Measurements from ENCODE around the gene TUBB1.

GRCh38 chr20:59044295-59044694 is 25.1 kb downstream of the TUBB1 start:
- TF ChIP-seq, protein P1, sequence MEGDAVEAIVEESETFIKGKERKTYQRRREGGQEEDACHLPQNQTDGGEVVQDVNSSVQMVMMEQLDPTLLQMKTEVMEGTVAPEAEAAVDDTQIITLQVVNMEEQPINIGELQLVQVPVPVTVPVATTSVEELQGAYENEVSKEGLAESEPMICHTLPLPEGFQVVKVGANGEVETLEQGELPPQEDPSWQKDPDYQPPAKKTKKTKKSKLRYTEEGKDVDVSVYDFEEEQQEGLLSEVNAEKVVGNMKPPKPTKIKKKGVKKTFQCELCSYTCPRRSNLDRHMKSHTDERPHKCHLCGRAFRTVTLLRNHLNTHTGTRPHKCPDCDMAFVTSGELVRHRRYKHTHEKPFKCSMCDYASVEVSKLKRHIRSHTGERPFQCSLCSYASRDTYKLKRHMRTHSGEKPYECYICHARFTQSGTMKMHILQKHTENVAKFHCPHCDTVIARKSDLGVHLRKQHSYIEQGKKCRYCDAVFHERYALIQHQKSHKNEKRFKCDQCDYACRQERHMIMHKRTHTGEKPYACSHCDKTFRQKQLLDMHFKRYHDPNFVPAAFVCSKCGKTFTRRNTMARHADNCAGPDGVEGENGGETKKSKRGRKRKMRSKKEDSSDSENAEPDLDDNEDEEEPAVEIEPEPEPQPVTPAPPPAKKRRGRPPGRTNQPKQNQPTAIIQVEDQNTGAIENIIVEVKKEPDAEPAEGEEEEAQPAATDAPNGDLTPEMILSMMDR (IDR thresholded peaks at IDR 0.05; ENCODE audit: insufficient read depth, low read length, poor library complexity, severe bottlenecking) = no peak
- no peak for TF ChIP-seq EZH2phosphoT487 (conservative IDR thresholded peaks at IDR 0.05; ENCODE audit: low read length)

All from SU-DHL-6 (cell line).